ENCODE results near the gene SRA1. TPM values are rescaled to one million over a fixed set of nuclear protein-coding genes. Genes with fewer than 3 reads are reported as not detected.
A peak's percentile ranks its signal among the peaks of the same experiment; 100 is the strongest.

SRA1 gene
- total and polyA plus RNA-seq, 2 of the 13 experiments (the other 11 are each of a cell fraction or from before 2014, with no cell fraction given) = 14.2 to 32.8 TPM

- TF ChIP-seq ZBTB14 (CRISPR knock-in tag; IDR thresholded peaks at IDR 0.05) (no peak), REXO4 (CRISPR knock-in tag; IDR thresholded peaks at IDR 0.05; ENCODE audit: borderline replicate concordance) (no peak), PHF5A (CRISPR knock-in tag; IDR thresholded peaks at IDR 0.05; ENCODE audit: low read depth, unreplicated experiment) (no peak), KAT7 (CRISPR knock-in tag; IDR thresholded peaks at IDR 0.05; ENCODE audit: borderline replicate concordance) (no peak), YEATS2 (CRISPR knock-in tag; IDR thresholded peaks at IDR 0.05; ENCODE audit: borderline replicate concordance) (peak; percentile 14; the same call in 1 of the 2 replicates), BRF2 (CRISPR knock-in tag; IDR thresholded peaks at IDR 0.05) (no peak; the same call in 1 of the 2 replicates), IRF1 (CRISPR knock-in tag; IDR thresholded peaks at IDR 0.05; ENCODE audit: low read depth) (no peak), ZNF331 (CRISPR knock-in tag; IDR thresholded peaks at IDR 0.05) (no peak), ARID4A (CRISPR knock-in tag; IDR thresholded peaks at IDR 0.05; ENCODE audit: borderline replicate concordance) (no peak), ZMAT5 (CRISPR knock-in tag; IDR thresholded peaks at IDR 0.05; ENCODE audit: borderline replicate concordance, low read depth) (no peak), HOXA9 (CRISPR knock-in tag; IDR thresholded peaks at IDR 0.05; ENCODE audit: borderline replicate concordance) (no peak), ZNF251 (CRISPR knock-in tag; IDR thresholded peaks at IDR 0.05) (no peak), SNAPC5 (CRISPR knock-in tag; IDR thresholded peaks at IDR 0.05; ENCODE audit: borderline replicate concordance) (no peak), FOXO1 (CRISPR knock-in tag; IDR thresholded peaks at IDR 0.05) (no peak), SPEN (CRISPR knock-in tag; IDR thresholded peaks at IDR 0.05; ENCODE audit: low read depth) (no peak), STAG1 (CRISPR knock-in tag; IDR thresholded peaks at IDR 0.05) (no peak), SYNCRIP (IDR thresholded peaks at IDR 0.05; ENCODE audit: insufficient read depth, low read depth, low read length) (no peak), DDIT3 (CRISPR knock-in tag; IDR thresholded peaks at IDR 0.05) (no peak), SOX13 (IDR thresholded peaks at IDR 0.05) (no peak), SOX13 (CRISPR knock-in tag; conservative IDR thresholded peaks at IDR 0.05 in 1 of 2, IDR thresholded peaks at IDR 0.05 in 1 of 2) (no peak), MXD1 (CRISPR knock-in tag; IDR thresholded peaks at IDR 0.05) (no peak)
Measured at GRCh38 chr5:140546851-140547507, 10.3 kb downstream of the SRA1 start (continued).

Data from HepG2 (cell line).